Activated naive CD4-positive, alpha-beta T cell (primary cell): ENCODE results near the gene SHISA8.
A peak's percentile ranks its signal among the peaks of the same experiment; 100 is the strongest.

Source experiments
- DNase-seq, 4 experiments: peaks; one replicate each; lab custom pipeline; 2025; lab: John Stamatoyannopoulos, UW

The SHISA8 gene

DNA sequence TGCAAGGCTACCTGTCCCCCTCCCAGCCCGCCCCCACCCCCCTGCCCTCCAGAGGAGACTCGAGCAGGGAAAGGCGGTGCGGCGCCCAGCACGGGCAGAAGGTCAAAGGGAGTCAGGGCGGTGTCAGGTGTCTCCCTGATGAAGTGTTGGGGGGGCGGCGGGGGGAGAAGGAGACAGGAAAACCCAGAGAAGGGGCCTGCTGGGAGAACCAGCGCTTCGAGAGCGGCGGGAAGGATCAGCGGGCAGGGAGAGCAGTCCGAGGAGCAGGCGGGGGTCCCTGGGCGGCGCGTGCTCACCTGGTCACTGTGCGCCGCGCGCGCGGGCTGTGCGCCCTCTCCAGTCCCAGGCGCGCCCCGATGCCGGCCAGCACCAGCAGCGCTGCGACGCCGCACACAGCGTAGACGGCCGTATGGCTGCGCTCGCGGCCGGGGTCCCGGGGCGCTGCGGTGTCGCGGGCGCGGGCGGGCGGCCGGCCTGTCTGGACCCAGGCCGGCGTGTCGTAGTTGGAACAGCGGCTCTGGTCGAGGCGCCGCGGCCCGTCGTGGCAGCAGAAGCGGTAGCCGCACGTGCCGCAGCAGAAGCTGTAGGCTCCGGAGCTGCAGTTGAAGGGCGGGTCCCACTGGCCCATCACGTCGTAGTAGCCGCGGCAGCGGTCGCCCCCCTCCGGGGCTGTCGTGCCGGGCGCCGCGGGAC, 886 bp downstream of the SHISA8 start:
- DNase-seq, result no peak

DNA sequence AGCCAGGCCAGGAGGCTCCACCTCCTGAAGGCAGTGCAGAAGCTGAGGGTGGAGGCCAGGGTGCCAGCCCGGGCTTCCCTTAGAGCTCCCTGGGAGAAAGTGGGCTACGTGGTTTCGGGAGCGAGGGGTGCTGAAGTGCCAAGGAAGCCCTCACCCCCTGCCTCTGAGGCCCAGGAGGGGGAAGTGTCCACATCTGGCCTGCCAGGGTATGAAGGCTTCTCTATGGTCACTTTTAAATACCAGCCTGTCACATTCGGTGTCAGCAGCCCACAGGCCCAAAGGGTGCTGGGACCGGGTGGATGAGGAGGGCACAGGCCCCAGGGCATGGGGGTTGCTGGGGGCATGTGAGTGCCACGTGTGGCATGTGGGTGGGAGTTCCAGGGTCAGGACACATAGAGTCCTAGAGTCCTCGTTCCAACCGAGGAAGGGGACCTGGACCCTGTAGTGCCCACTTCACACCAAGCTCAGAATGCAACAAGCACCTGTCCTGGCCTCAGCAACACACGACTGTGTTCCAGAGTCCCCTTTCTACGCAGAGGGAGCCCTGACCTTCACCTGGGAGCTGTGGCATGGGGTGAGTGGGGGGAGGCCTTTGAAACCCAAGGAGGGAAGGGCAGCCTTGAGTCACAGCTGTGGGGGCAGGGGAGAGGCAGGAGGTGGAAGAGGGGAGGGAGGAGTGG, 1.7 kb downstream of the SHISA8 start:
- DNase-seq, result no peak

DNA sequence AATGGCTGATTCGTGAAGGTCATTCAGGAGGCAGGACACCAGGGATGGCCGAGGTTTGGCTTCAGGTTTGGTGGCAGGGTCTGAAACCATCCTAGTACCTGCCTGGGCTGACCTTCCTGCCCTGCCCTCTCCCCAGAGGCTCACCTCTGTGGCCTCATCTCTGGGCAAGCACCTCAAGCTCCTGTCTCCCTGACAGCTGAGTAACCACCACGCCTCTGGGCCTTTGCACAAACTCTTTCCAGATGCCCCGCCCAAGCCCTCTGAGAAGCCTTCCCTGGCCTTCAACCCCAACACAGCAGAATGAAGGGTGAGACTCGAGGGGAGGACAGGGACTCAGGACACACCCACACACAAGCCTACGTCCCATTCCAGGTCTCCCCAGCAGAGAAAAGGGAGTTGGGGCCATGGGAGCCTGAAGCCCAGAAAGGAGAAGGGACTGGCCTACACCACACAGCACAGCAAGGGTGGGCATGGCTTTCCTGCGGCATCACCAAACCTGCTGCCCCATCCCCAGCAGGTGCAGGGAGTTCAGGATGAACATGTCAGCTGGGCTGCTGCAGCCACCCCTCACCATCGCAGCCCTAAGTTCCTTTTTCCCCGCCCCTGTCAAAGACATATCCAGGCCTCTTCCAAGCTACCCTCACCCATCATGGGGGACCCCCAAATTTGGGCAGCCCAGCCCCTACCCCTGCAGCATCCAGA, 2.4 kb downstream of the SHISA8 start:
- no peak for DNase-seq

DNA sequence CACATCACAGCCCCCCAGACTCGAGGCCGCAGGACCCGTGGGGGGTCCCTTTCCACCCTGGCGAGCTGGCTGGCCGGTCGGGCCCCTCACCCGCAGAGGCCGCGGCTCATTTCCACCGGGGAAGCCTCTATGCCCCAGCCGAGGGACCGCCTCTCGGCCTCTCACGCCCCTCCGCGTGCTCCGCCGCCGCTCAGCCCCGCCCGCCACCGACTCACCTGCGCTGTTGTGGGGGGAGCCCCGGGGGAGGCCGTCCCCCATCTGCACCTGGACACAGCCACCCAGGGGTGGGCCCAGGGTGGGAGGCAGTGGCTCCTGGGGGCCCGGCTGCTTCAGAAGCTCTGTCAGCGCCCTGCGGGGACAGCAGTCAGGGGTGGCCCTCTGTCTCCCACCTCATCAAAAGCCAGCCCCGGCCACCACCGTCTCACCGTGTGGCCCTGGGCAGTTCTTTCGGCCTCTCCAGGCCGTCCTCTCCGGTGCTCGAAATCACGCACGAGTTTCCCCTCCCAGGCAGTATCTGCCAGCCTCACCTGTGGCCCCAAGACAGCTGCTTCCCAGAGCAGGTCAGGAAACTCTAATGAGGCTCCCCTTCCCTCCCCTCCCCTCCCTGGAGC, 3.8 kb downstream of the SHISA8 start:
- peak in 1 of 4 experiments; percentile 18 for DNase-seq

DNA sequence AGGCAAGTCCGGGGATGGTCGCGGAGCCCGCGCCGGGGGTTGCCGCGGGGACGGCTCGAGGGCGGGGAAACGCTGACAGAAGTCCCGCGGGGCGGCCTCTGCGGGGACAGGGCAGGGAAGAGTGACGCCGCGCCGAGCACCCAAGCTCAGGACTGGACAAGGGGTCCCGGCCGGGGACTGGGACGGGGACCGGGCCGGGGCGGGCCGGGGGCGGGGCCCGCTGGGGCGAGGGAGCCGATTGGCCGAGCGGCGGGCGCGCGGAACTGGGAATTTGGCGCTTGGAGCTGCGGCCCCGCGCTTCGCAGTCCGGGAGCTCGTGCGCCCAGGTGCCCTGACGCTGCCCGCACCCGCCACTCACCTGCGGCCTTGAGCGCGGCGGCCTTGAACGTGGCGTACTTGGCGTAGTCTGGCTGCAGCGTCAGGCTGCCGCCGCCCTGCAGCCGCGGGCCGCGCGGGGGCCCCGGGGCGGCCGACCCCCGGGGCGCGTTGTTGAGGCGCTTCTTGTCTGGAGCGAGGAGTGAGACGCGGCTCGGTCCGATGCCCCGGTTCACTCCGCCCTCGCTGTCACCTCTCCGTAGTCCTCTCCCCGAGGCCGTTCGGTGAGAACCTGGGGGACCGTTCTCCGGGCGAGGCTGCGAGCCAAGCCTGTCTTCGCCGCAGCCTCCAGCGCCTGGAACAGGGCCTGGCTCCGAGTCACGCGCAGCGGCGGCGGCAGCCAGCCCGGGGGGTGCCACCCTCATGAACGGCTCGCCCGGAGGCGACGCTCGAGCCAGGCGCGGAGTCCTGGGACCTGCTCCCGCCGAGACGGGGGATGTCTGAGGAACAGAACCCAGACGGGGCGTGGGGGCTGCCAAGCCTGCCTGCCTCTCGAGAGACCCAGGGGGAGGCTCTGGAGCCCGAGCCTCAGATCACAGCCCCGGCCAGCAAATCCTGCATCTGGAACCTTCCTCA, 4.5 kb downstream of the SHISA8 start:
- peak in 1 of 4 experiments; percentile 24 for DNase-seq

DNA sequence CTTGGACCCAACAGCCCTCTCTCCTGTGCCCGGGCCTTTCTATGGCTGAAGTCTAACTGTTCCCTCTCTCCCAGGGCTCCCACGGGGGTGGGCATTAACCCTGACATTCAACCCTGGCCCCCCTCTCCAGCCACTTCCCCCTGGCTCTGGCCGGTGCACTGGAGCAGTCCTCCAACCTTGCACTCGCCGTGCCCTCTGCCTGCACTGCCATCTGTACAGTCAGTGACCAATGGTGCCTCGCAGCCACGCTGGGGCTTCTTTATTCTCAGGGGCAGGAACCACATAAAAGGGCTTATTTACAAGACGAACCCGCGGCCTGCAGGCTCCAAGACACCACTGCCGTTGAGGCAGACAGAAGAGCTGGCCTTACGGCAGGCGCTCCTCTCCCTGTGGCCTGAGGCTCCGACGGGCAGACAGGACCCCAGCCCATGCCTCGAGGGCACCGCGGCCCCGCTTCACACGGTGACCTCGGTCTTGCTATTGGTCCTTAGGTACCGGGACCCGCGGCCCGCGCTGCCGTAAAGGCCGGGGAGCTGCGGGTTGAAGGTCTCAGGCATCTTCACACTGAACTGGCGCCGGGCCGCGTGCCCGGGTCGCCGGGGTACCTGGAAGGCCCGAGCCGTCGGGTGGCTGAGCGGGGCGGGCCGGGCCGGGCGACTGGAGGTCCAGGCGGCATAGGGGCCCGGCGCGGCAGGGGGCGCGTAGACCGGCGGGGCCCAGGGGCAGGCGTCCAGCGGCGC, 5.4 kb downstream of the SHISA8 start:
- DNase-seq, result no peak

DNA sequence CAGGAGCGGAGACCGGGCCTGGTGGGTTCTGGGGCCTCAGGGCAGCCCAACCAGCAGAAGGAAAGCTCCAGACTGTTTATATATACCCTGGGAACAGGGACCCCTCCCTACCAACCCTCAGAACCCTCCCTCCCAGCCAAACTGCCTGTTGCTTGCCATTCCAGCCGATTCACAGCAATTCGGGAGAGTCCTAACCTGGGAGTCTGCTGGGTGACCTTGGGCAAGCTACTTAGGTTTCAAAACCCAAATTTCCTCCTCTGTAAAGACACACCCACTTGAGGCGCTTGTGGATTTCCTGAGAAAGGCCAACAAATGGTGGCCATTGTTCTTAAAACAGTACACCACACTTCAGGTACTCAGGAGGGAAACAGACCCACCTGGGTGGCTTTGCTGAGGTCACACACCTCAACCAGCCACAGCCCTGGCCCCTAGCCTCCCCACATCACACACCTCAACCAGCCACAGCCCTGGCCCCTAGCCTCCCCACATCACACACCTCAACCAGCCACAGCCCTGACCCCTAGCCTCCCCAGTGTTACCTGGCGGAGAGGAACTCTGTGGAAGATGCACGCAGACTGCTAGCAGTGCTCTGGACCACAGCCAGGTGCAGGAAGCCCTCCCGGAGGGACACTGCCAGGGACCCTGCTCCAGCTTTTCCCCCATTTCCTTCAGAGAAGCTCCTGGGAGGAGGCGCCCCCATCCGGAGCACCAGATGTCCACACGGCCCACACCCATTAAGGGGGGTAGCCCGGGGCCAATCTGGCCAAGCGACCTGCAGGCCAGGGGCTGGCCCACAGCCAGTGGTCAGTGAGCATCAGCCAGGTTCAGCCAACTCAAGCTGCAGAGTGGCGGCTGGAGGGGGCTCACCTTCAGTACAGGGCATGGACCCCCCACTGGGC, 6.2 kb downstream of the SHISA8 start:
- no peak for DNase-seq

DNA sequence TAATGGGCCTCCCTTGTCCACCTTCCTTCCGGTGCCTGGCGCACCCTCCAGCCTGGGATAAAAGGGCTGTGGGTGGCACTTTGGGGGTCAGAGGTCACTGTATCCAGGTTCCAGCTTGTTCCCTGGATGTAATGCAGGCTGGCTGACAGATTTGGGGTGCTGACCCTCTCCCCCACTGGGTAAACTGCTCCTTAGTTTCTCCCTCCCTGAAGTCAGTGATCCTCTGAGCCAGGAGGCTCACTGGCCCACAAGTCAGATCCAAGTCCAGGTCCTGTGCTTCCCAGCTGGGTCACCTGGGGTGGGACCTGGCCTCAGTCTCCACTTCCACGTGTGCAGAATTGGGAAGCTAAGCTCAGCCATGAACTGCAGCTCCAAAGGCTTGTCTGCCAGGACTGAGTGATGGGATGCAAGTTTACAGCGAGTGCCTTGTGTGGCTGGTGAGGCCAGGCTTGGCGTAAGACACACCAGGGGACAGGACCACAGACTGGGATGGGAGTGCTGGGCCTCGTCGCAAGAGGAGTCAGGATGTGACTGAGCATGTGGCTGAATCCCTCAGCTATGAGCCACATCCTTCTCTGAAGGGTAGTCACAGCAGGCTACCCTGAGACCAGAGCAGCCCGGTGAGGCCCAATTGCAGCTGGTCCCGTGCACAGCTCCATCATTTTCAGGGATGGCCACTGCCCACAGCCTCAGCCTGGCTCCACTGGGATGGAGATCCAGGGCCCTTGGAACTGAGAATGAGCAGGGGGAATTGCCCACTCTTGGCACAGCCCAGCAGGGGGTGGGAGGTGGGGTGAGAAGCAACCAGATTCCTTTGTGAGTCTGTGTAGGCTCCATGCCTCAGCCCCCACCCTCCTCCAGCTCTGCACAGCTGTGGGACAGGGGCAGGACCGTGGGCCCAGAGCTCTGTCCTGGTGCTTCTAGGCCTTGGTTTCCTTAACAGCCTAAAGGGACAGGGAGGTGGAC, 7.2 kb downstream of the SHISA8 start:
- no peak for DNase-seq

DNA sequence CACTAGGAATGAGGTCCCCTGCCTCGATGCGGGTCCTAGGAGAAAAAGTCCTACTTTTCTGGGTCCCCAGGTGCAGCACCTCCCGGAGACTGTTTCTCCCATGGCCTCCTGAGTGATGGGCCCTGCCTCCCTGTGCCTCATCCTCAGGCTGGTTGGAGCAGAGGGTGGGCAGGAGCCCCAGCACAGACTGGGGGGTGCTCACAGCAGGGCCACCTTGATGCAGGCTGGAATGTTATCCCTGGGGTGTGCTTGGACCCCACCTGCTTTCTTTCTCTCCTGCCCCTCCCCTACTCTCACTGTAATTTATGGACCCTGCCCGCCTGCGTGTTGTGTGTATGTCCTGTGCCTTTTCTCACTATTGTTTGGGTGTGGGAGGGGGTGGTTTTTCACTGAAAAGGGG, 8.1 kb downstream of the SHISA8 start:
- no peak for DNase-seq

DNA sequence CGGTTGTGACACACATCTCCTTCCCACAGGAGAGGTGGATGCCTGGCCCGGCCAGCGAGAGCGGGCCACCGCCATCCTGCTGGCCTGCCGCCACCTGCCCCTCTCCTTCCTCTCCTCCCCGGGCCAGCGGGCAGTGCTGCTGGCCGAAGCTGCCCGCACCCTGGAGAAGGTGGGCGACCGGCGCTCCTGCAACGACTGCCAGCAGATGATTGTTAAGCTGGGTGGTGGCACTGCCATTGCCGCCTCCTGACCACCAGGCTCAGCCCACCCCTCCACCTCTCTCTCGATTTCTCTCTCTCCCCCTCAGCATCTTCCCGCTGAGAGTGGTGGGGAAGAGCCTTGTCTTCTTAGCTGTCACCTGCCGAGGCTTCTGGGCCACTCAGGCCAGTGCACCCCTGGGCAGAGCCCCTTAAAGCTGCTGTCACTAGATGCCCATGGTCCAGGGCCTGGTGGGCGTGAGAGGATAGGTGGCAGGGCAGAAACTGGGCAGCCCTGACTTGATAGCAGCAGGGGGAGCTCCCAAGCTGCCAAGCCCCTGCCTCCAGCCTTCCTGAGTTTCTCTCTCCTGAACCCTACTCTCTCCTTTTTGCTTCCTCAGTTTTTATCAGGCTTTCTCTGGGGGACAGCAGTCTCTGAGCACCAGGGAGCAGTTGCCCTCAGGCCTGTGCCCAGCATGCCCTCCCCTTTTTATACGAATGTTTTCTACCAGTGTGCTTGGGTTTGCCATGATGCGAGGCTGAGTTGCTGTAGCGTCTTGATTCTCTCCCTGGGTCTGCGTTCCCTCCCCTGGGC, 9.3 kb downstream of the SHISA8 start:
- no peak for DNase-seq

DNA sequence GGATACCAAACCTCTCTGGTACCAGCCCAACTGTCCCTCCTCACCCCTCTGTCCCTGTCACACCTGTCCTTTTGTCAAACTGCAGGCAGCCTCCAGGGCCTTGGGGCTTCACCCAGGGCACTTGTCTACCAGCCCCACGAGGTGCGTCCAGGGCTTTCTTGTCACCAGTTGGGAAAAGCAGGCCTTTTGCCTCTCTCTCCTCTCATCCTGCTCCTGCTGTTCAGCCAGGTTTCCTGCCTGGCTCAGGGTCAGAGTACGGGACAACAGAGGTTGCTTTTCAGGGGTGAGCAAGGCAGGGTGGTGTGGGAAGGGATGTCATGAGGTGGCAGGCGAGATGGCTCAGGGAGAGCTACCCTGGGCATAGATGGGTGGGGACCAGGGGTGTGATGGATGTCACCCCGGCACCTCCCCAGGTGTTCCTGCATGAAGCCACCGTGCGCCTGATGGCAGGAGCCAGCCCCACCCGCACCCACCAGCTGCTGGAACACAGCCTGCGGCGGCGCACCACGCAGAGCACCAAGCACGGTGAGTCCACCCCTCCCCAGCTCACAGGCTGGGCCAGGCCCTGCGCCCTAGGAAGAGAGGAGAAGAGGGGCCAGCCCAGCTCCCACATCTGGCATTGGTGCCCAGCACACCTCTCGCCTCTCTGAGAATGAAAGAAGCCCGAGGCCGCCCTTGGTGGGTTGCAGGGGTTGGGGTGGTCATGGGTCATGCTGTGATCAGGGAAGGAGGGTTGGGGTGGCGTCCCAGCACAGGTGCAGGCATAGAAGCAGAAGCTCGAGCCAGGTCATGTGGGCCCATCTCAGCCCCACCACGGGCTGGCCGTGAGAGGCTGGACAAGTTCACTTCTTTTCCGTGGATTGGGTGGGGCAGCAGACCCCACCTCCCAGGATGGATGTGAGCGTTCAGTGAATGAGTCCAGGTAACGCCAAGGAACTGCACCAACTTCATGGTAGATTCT, 10.1 kb downstream of the SHISA8 start:
- no peak for DNase-seq

DNA sequence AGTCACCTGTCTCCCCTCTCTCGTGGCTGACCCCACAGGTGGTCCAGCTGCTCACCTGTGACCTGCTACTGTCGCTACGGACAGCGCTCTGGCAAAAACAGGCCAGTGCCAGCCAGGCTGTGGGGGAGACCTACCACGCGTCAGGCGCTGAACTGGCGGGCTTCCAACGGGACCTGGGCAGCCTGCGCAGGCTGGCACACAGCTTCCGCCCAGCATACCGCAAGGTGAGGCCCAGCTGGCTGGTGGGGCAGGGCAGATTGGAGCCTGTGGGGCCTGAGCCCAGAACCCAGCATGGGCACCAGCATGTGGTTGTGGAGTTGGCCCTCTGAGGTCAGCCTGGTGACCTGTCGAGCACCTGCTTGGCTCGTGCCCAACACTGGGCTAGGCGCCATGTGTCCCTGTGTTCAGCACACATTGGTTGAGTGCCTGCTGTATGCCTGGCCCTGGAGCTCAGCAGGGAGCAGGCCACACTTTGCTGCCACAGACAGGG, 11.9 kb downstream of the SHISA8 start:
- DNase-seq, result no peak

DNA sequence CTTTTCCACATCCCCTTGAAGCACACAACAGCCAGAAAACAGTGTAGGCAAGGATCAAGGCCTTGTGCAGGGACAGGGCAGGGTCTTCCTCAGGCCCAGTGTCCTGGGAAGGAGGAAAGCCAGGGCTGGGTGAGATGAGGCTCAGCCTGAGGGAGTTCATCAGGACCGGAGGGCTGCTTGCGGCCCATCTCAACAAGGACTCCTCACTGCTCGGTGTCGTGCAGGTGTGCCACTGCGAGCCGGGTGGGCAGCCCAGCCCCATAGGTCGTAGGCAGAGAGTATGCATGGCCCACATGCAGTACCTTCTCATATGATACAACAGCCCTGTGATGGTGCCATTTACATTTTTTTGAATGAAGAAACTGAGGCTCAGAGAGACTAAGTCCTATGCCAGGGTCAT, 12.9 kb downstream of the SHISA8 start:
- DNase-seq, result no peak

DNA sequence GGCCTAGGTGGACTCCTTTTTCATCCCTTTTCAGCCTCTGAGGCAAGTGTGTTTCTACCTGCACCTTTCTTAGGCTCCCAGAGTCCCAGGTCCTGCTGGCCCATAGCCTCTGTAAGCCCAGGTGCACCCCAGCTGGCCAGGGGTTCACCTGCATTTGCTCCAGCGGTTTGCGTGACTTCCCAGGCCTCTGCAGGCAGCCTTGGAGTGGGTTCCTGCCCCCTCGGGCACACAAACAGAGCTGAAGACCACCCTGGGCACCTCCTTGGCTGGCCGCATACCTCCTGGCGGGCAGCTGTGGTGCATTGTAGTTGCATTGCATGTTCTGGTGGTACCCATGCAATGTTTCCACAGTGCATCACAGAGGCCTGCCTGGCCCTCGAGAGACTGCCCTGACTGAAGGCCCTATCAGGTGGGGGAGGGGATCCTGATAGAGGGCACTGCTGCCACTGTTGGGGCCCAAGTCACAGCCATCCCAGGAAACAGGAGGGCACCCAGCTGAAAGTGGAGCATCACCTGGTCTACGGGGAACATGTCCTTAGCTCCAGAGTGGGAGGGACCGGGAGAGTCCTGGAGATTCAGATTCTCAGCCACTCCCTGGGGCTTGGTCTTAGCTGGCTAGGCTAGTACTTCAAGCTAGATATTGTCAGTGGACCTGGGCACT, 14.1 kb downstream of the SHISA8 start:
- DNase-seq, result no peak

DNA sequence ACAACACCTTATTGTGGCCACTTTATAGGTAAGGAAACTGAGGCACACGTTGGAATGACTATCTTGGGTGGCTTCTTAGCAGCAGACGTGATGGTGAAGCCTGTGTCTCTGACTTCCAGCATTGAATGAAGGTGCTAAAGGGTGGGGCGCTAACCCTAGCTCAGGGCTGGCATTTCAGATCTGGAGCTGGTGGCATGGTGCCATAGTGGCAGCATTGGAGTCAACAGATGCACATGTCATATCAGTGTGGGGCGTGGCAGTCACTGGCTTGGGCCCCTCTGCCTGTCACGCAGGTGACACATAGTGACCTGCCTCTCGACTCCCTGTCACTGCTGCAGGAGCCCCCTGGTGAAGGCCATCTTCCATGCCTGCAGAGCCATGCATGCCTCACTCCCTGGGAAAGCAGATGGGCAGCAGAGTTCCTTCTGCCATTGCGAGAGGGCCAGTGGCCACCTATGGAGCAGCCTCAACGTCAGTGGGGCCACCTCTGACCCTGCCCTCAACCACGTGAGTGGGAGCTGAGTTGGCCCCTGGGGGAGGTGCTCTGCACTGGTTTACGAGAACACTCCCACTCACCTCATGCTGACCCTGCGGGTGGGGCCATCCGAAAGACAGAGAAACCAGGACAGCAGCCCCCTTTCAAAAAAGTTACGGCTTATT, 14.8 kb downstream of the SHISA8 start:
- DNase-seq, result no peak
